ENCODE results near the gene C2orf78.

DNA sequence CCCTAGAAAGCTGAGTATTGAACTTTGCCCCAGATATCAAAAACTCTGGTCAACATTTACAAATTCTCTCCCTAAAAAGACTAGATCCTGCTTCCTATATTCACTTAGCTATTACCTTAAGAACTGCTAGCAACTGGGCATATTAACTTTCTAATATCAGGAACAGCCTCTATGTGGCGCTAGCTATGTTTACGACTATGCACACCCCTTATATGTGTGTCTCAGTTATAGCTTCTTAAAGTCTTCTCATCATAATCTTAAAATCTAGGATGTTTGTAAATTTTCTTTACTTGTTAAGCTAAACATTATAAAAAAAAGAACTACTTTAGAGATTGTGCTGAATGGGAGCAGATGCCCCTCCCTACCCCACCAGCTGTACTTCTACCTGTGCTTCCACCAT lies 43.0 kb downstream of the C2orf78 start:
- TF ChIP-seq POLR2A (IDR thresholded peaks at IDR 0.05; ENCODE audit: low read length) (no peak), GATA1 (IDR thresholded peaks at IDR 0.05; ENCODE audit: low read depth, low read length) (no peak)

Data from erythroblast (primary cell).